Activated CD4-positive, CD25-positive, alpha-beta regulatory T cell treated with anti-CD3 and anti-CD28 coated beads, Interleukin-2, amount 50 U/mL, for 72 hours (primary cell): Measurements from ENCODE around the gene KRTAP5-7.
"Not testable (repeated sequence)": the region's sequence is repeated elsewhere in the genome, so short reads cannot be mapped to it uniquely, and the experiment has no call there.

Experiments
- DNase-seq: peaks from one replicate; pipeline ENCODE4 v3.0.0; 2021

KRTAP5-7 gene

GRCh38 chr11:71498091-71498490, 29.0 kb upstream of the KRTAP5-7 start:
- no peak for DNase-seq

- no peak for DNase-seq
Observed at GRCh38 chr11:71499125-71499524, 27.9 kb upstream of the KRTAP5-7 start.

- no peak for DNase-seq
Observed at GRCh38 chr11:71499546-71499945, 27.5 kb upstream of the KRTAP5-7 start.

GRCh38 chr11:71500601-71501021, 26.5 kb upstream of the KRTAP5-7 start:
- no peak for DNase-seq

- DNase-seq = no peak
Observed at GRCh38 chr11:71501071-71501985, 25.7 kb upstream of the KRTAP5-7 start.

- DNase-seq = no peak
Observed at GRCh38 chr11:71502026-71502425, 25.0 kb upstream of the KRTAP5-7 start.

- DNase-seq = no peak
Observed at GRCh38 chr11:71502871-71503435, 24.1 kb upstream of the KRTAP5-7 start.

GRCh38 chr11:71504531-71504930, 22.5 kb upstream of the KRTAP5-7 start:
- no peak for DNase-seq

GRCh38 chr11:71505001-71505400, 22.1 kb upstream of the KRTAP5-7 start:
- no peak for DNase-seq

GRCh38 chr11:71505781-71506180, 21.3 kb upstream of the KRTAP5-7 start:
- DNase-seq = no peak

- no peak for DNase-seq
Observed at GRCh38 chr11:71507102-71507501, 20.0 kb upstream of the KRTAP5-7 start.

GRCh38 chr11:71518506-71519471, 8.3 kb upstream of the KRTAP5-7 start:
- DNase-seq = no peak

- DNase-seq = no peak
Observed at GRCh38 chr11:71519546-71519945, 7.5 kb upstream of the KRTAP5-7 start.

GRCh38 chr11:71525188-71525937, 1.7 kb upstream of the KRTAP5-7 start:
- no peak for DNase-seq

- DNase-seq = no peak
Observed at GRCh38 chr11:71525938-71526495, 1.1 kb upstream of the KRTAP5-7 start.

- DNase-seq = no peak
Observed at GRCh38 chr11:71527576-71528210, 626 bp downstream of the KRTAP5-7 start.

GRCh38 chr11:71530602-71531001, 3.5 kb downstream of the KRTAP5-7 start:
- no peak for DNase-seq

- no peak for DNase-seq
Observed at GRCh38 chr11:71532036-71532610, 5.1 kb downstream of the KRTAP5-7 start.

GRCh38 chr11:71534711-71535608, 7.9 kb downstream of the KRTAP5-7 start:
- DNase-seq = not testable (repeated sequence)

- no peak for DNase-seq
Observed at GRCh38 chr11:71535825-71536224, 8.8 kb downstream of the KRTAP5-7 start.
